ENCODE data around the gene CACNA1C. TPM values are rescaled to one million over a fixed set of nuclear protein-coding genes. Genes with fewer than 3 reads are reported as not detected.

The CACNA1C gene
- total RNA-seq, 1 donor from 2014 or later, result 11.7 TPM

GRCh38 chr12:2596441-2596840, 543.7 kb downstream of the CACNA1C start:
- H3K27me3 Mint-ChIP-seq, result peaks cover 15% of the 10 kb centered on the region
- H3K27ac Mint-ChIP-seq, result no peak overlapping the region
- no peak overlapping the region for H3K4me3 Mint-ChIP-seq (ENCODE audit: low read depth)
- H3K36me3 Mint-ChIP-seq (ENCODE audit: insufficient read depth), result no peaks in the 10 kb centered on the region
- no peak for DNase-seq (ENCODE audit: low spot score, unreplicated experiment)
- TF ChIP-seq CTCF (IDR thresholded peaks at IDR 0.05; ENCODE audit: unreplicated experiment), result no peak
- no peaks in the 10 kb centered on the region for H3K4me1 Mint-ChIP-seq (ENCODE audit: low read depth)
- H3K9me3 Mint-ChIP-seq (ENCODE audit: low read depth), result peaks cover 12% of the 10 kb centered on the region

GRCh38 chr12:2605301-2605700, 552.5 kb downstream of the CACNA1C start:
- H3K4me1 Mint-ChIP-seq (ENCODE audit: low read depth), result no peaks in the 10 kb centered on the region
- H3K9me3 Mint-ChIP-seq (ENCODE audit: low read depth), result no peaks in the 10 kb centered on the region
- H3K27ac Mint-ChIP-seq, result peak overlapping the region; percentile 13
- H3K4me3 Mint-ChIP-seq (ENCODE audit: low read depth), result no peak overlapping the region
- TF ChIP-seq CTCF (IDR thresholded peaks at IDR 0.05; ENCODE audit: unreplicated experiment), result no peak
- DNase-seq (ENCODE audit: low spot score, unreplicated experiment), result no peak
- H3K27me3 Mint-ChIP-seq, result peaks cover 21% of the 10 kb centered on the region
- no peaks in the 10 kb centered on the region for H3K36me3 Mint-ChIP-seq (ENCODE audit: insufficient read depth)

GRCh38 chr12:2606186-2606910, 553.6 kb downstream of the CACNA1C start:
- DNase-seq (ENCODE audit: low spot score, unreplicated experiment), result no peak
- H3K36me3 Mint-ChIP-seq (ENCODE audit: insufficient read depth), result no peaks in the 10 kb centered on the region
- no peak overlapping the region for H3K4me3 Mint-ChIP-seq (ENCODE audit: low read depth)
- no peak for TF ChIP-seq CTCF (IDR thresholded peaks at IDR 0.05; ENCODE audit: unreplicated experiment)
- H3K27ac Mint-ChIP-seq, result no peak overlapping the region
- H3K4me1 Mint-ChIP-seq (ENCODE audit: low read depth), result no peaks in the 10 kb centered on the region
- no peaks in the 10 kb centered on the region for H3K9me3 Mint-ChIP-seq (ENCODE audit: low read depth)
- H3K27me3 Mint-ChIP-seq, result peaks cover 23% of the 10 kb centered on the region

GRCh38 chr12:2607881-2608607, 555.3 kb downstream of the CACNA1C start:
- Mint-ChIP-seq H3K36me3 (ENCODE audit: insufficient read depth) (no peaks in the 10 kb centered on the region), H3K27me3 (peaks cover 25% of the 10 kb centered on the region), H3K27ac (no peak overlapping the region), H3K4me3 (ENCODE audit: low read depth) (no peak overlapping the region), H3K4me1 (ENCODE audit: low read depth) (no peaks in the 10 kb centered on the region), H3K9me3 (ENCODE audit: low read depth) (no peaks in the 10 kb centered on the region)
- TF ChIP-seq CTCF (IDR thresholded peaks at IDR 0.05; ENCODE audit: unreplicated experiment), result no peak
- no peak for DNase-seq (ENCODE audit: low spot score, unreplicated experiment)

- Mint-ChIP-seq H3K4me3 (ENCODE audit: low read depth) (no peak overlapping the region), H3K4me1 (ENCODE audit: low read depth) (no peaks in the 10 kb centered on the region), H3K27me3 (peaks cover 27% of the 10 kb centered on the region), H3K9me3 (ENCODE audit: low read depth) (no peaks in the 10 kb centered on the region), H3K27ac (no peak overlapping the region), H3K36me3 (ENCODE audit: insufficient read depth) (no peaks in the 10 kb centered on the region)
- no peak for DNase-seq (ENCODE audit: low spot score, unreplicated experiment)
- no peak for TF ChIP-seq CTCF (IDR thresholded peaks at IDR 0.05; ENCODE audit: unreplicated experiment)
Measured at GRCh38 chr12:2608608-2608945, 555.8 kb downstream of the CACNA1C start.

Data from progenitor cell of endocrine pancreas (in vitro differentiated cells).